NCI-H345 treated with DMSO at 0.1 percent for 48 hours (cell line): Measurements from ENCODE around the gene WDR74.
"Not testable (repeated sequence)": the region's sequence is repeated elsewhere in the genome, so short reads cannot be mapped to it uniquely, and the experiment has no call there.

ENCODE experiments used
- DNase-seq: peaks from one replicate; lab custom pipeline; 2025; ENCODE audit not compliant: unreplicated experiment; lab: John Stamatoyannopoulos, UW

WDR74 gene

DNA sequence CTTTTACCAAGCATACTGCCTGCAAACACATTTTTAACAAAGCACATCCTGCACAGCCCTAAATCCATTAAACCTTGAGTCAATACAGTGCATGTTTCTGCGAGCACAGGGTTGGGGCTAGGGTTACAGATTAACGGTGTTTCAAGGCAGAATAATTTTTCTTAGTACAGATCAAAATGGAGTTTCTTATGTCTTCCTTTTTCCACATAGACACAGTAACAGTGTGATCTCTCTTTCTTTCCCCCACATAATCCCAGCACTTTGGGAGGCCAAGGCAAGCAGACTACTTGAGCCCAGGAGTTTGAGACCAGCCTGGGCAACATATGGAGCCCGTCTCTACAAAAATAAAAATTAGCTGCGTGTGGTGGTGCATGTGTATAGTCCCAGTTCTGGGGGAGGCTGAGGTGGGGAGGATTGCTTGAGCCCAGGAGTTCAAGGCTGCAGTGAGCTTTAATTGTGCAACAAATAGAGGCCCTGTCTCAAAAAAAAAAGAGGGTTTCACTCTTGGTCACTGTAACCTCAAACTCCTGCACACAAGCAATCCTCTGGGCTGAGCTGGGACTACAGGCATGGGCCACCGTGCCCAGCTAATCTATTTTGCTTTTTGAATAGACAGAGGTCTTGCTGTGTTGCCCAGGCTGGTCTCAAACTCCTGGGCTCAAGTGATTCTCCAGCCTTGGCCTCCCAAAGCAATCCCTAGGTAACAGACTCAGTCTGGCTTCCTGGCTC, 21.6 kb upstream of the WDR74 start:
- no peak for DNase-seq

DNA sequence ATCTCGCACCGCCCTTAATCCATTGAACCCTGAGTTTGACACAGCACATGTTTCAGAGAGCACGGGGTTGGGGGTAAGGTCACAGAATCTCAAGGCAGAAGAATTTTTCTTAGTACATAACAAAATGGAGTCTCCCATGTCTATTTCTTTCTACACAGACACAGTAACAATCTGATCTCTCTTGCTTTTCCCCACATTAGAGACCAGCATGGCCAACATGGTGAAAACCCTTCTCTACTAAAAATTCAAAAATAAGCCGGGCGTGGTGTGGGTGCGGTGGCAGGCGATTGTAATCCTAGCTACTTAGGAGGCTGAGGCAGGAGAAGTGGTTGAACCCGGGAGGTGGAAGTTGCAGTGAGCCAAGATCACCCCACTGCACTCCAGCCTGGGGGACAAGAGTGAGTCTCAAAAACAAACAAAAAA, 19.9 kb upstream of the WDR74 start:
- not testable (repeated sequence) for DNase-seq

- no peak for DNase-seq
Measured at GRCh38 chr11:62858201-62858600, 18.8 kb upstream of the WDR74 start.

- DNase-seq = no peak
Measured at GRCh38 chr11:62857541-62857982, 18.2 kb upstream of the WDR74 start.

DNA sequence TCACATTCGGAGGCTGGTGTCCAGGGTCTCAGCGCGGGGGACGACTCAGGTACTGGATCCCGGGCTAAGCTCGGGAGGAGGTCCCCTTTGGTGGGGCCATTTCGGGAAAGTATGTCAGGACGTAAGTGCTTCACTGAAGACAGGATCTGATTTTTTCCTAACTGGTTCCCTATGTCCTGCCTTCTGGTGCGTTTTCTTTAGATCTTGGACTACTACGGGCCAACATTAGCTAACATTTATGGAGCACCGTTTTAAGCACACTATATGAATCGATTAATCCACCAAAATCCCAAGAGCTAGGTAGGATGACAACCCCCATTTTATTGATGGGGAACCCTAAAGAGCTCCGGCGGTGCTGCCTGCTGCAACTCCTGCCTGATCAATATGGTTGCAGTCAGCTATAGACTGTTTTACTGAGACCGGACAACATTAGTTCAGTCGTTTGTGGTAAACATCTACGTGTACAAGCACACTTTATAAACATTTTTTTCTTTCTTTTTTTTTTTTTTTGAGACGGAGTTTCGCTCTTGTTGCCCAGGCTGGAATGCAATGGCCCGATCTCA, 17.0 kb upstream of the WDR74 start:
- DNase-seq = no peak

DNA sequence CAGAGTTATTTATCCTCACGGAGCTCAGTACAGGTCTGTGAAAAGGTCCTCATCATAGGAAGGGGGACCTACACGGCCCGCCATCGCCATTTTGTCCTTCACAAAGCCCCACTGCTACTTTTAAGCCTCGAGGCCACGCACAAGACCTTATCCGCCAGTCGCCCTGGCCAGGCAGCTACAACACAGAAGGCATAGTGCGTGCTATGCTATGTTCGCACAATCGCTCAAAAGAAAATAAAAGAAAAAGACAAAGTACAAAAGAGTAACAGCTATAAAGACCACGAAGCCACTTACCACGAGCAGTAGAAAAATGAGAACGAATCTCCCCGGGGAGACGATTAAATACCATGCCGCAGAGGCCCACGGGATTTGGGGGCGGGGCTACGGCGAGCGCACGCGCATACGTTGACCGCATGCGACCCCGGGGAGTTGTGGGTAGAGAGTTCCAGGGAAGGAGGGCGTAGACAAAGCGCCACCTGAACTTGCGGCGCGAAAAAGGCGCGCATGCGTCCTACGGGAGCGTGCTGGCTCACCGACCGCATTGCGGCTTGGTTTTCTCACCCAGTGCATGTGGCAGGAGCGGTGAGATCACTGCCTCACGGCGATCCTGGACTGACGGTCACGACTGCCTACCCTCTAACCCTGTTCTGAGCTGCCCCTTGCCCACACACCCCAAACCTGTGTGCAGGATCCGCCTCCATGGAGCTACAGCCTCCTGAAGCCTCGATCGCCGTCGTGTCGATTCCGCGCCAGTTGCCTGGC, 16.4 kb upstream of the WDR74 start:
- DNase-seq = peak; percentile 95

GRCh38 chr11:62854825-62855570, 15.6 kb upstream of the WDR74 start:
- DNase-seq = no peak

DNA sequence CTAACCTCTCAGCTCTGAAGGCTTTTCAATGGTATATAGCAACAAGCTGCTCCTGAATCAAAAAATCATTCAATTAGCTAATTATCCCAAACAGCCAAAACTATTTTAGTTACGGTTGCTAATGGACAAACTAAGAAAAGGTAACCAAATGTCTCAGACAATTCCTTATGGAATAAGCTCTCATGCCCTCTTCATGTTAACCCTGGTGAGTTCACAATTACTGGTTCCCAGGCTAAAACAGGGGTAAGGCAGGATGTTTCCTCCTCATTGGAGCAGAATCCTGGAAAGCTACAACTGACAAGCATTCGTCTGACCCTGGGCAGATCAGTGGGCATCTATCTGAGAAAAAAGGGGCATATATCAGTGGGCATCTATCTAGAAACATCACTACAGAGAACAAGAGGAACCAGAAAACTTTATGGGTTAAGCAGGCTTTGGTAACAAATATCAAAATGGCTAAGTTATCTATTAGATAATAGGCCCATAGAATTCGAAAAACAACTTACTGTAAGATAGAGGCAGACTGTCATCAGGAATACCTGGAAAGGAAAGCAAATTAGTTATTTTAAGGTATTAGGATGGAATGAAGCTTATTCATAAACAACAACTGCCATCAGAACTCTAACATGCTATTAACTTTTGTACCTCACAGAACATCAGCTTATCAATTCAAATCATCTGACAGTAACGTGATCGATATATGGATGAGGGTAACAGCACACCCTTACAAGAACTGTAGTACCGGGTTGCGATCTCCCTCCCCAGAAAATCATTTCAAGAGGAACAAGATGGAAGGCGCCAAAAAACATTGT, 14.8 kb upstream of the WDR74 start:
- no peak for DNase-seq

DNA sequence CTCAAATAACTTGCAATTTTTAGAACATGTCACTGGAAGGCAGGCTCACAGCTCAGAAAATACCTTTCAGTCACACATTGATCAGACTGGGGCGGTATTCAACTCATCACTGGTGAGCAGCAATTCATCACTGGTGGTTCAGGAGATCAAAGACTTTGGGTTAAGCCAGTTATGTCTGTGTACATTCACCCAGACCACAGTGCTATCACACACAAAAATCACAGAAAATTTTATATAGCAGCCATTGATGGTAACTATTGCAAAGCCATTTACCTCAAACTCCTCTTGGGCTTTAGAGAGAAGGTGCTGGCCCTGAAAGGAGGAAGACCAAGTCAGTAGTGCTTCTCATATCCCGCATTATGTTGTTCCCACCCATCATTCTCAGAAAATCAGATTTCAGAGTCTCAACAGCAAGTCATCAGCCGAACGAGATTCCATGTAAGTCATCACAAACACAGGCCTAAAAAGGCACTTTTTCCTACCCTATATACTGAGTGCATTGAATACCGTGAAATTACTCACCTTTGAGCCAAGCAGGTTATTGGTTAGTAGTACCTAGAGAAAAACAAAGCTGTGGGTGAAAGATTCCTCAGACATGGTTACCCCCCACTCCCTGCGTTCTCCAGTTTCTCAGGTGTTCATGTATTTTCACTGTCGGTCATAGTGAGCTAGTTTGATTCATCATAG, 14.0 kb upstream of the WDR74 start:
- no peak for DNase-seq

DNA sequence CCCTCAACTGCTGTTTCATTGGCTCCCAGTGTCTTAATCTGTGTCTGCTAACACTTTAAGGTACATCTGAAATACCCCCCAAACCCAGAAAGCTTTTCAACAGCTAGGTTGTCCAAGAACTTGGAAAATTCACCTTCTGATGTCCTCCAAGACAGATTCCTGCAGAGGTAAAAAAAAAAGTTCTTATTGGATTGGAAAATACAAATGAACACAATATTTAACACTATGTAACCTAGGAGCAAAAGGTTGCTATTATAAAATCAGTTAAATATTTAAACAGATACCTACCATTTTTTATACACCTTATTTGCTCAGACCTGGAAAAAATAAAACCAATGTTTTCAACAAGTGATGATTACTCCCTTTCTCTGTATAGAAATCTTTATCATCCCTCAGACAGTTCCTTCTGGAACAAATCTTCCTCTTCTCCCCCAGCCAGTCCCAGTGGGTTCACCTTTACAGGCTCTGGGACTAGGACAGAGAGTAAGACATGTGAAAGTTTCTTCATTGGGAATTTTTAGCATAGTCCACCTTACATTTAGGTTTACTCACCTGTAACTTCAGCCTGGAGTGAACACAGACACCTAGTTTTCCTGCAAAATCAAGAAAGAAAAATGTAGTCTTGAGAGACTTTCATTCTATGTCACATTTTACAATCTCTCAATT, 13.3 kb upstream of the WDR74 start:
- no peak for DNase-seq

DNA sequence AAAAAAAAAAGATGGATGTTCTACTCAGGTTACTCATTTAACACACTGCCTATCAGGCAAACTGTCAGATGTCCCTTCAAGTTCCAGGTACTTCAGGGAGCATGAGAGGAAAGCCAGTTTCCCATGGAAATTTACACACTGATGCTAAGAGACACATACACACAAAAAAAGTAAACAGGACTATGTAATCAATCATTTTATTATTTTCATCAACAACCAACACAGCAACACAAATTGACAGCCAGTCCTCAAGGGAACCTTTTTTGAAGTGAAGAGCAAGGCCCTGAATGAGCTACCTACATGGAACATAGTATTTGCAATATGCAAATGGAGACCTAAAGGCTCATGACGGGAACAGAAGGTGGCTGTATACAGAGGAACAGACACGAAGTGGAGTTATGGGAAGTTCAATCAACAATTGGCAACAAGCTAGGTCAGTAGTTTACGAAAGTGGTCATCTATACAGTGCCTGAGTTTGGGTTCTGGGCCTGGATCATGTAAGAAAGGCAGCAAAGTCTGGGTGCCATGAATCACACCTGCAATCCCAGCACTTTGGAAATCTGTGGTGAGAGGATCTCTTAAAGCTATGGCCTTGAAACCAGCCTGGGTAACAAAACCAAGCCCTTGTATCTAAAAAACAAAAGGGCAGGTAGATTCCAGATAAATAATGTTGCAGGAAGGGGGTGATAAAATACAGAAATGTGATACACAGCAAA, 12.6 kb upstream of the WDR74 start:
- no peak for DNase-seq

DNA sequence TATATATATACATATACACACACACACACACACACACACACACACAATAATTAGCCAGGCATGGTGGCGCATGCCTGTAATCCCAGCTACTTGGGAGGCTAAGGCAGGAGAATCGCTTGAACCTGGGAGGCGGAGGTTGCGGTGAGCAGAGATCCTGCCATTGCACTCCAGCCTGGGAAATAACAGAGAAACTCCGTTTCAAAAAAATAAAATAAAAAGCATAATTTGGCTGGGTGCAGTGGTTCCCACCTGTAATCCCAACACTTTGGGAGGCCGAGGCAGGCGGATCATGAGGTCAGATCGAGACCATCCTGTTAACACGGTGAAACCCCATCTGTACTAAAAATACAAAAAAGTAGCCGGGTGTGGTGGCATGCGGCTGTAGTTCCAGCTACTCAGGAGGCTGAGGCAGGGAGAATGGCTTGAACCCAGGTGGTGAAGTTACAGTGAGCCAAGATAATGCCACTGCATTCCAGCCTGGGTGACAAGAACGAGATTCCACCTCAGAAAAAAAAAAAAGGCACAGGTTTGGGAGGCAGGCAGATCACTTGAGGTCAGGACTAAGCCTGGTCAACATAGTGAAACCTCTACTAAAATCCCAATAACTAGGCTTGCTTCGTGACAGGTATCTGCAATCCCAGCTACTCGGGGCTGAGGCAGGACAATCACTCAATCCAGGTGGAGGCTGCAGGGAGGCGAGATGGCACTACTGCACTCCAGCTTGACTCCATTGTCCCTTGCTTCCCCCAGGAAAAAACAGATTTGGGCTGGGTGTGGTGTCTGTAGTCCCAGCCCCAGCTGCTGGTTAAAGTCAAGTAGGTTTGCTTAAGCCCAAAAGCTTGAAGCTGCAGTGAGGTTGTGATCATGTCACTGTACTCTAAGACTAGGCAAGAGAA, 11.8 kb upstream of the WDR74 start:
- DNase-seq = no peak

- no peak for DNase-seq
Measured at GRCh38 chr11:62847767-62848314, 8.5 kb upstream of the WDR74 start.

- no peak for DNase-seq
Measured at GRCh38 chr11:62846177-62846576, 6.8 kb upstream of the WDR74 start.

GRCh38 chr11:62844154-62844553, 4.8 kb upstream of the WDR74 start:
- no peak for DNase-seq

GRCh38 chr11:62843466-62843865, 4.1 kb upstream of the WDR74 start:
- DNase-seq = no peak

- DNase-seq = not testable (repeated sequence)
Measured at GRCh38 chr11:62842891-62843290, 3.5 kb upstream of the WDR74 start.
